Measurements from ENCODE around the gene RAP1GAP.

DNA sequence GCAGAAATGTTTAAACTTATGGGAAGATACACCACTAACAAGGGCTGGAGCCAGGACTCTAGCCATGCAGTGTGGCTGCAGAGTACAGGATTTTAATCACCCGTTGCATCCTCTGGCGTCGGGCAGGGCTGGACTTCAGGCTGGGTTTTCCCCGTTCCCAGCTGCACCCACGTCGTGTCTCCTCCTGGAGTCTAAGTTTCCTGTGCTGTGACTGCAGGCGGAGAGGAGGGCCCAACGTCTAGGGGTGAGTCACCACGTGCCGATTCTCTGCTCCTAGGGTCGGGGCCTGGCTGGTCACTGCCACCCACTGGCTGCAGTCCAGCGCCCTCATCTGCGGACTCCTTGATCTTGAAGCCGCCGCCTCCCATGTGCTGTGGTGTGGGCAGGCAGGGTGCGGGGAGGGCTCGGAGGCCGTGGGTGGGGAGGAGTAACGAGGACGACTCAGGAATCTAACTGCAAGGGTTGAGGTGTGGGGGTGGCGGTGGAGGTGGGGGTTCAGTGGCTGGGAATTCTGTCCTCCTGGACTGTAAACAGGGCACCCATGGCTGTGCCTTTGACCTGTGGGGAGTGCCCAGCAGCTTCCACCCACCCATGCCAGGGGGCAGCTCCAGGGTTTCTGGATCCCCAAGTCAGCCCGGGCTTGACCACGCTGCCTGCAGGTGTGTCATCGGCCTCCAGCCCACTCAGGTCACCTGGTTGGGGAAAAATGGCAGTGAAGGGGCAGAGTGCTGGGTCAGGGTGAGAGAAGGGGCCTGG is 82.1 kb downstream of the RAP1GAP start:
- TF ChIP-seq, protein P1, sequence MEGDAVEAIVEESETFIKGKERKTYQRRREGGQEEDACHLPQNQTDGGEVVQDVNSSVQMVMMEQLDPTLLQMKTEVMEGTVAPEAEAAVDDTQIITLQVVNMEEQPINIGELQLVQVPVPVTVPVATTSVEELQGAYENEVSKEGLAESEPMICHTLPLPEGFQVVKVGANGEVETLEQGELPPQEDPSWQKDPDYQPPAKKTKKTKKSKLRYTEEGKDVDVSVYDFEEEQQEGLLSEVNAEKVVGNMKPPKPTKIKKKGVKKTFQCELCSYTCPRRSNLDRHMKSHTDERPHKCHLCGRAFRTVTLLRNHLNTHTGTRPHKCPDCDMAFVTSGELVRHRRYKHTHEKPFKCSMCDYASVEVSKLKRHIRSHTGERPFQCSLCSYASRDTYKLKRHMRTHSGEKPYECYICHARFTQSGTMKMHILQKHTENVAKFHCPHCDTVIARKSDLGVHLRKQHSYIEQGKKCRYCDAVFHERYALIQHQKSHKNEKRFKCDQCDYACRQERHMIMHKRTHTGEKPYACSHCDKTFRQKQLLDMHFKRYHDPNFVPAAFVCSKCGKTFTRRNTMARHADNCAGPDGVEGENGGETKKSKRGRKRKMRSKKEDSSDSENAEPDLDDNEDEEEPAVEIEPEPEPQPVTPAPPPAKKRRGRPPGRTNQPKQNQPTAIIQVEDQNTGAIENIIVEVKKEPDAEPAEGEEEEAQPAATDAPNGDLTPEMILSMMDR (IDR thresholded peaks at IDR 0.05 in 2 of 3, conservative IDR thresholded peaks at IDR 0.05 in 1 of 3; ENCODE audit: borderline replicate concordance in 1 of 3, insufficient read depth in 1 of 3, low read depth in 2 of 3, low read length in 2 of 3), result no peak
- TF ChIP-seq POLR2A (IDR thresholded peaks at IDR 0.05; ENCODE audit: borderline replicate concordance, extremely low read depth, insufficient read depth, insufficient read length), result no peak
- no peak for TF ChIP-seq YY1 (IDR thresholded peaks at IDR 0.05; ENCODE audit: extremely low read depth, insufficient replicate concordance, low read depth, low read length)
- peak; percentile 30; the same call in 1 of the 2 replicates for TF ChIP-seq POLR2AphosphoS5 (IDR thresholded peaks at IDR 0.05; ENCODE audit: low read depth, low read length)
- TF ChIP-seq EZH2phosphoT487 (IDR thresholded peaks at IDR 0.05; ENCODE audit: borderline replicate concordance), result no peak
- TF ChIP-seq CEBPB (IDR thresholded peaks at IDR 0.05; ENCODE audit: low read depth), result no peak
- TF ChIP-seq EZH2 (IDR thresholded peaks at IDR 0.05), result no peak
- TF ChIP-seq, protein P2, sequence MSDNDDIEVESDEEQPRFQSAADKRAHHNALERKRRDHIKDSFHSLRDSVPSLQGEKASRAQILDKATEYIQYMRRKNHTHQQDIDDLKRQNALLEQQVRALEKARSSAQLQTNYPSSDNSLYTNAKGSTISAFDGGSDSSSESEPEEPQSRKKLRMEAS (IDR thresholded peaks at IDR 0.05), result peak; percentile 97
- no peak; the same call in none of the 2 replicates for TF ChIP-seq FOSL1 (IDR thresholded peaks at IDR 0.05; ENCODE audit: low read depth)
- no peak for TF ChIP-seq RAD21 (IDR thresholded peaks at IDR 0.05; ENCODE audit: low read depth)
- TF ChIP-seq, protein P3, sequence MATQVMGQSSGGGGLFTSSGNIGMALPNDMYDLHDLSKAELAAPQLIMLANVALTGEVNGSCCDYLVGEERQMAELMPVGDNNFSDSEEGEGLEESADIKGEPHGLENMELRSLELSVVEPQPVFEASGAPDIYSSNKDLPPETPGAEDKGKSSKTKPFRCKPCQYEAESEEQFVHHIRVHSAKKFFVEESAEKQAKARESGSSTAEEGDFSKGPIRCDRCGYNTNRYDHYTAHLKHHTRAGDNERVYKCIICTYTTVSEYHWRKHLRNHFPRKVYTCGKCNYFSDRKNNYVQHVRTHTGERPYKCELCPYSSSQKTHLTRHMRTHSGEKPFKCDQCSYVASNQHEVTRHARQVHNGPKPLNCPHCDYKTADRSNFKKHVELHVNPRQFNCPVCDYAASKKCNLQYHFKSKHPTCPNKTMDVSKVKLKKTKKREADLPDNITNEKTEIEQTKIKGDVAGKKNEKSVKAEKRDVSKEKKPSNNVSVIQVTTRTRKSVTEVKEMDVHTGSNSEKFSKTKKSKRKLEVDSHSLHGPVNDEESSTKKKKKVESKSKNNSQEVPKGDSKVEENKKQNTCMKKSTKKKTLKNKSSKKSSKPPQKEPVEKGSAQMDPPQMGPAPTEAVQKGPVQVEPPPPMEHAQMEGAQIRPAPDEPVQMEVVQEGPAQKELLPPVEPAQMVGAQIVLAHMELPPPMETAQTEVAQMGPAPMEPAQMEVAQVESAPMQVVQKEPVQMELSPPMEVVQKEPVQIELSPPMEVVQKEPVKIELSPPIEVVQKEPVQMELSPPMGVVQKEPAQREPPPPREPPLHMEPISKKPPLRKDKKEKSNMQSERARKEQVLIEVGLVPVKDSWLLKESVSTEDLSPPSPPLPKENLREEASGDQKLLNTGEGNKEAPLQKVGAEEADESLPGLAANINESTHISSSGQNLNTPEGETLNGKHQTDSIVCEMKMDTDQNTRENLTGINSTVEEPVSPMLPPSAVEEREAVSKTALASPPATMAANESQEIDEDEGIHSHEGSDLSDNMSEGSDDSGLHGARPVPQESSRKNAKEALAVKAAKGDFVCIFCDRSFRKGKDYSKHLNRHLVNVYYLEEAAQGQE (IDR thresholded peaks at IDR 0.05; ENCODE audit: low read depth), result no peak
- peak; percentile 70 for TF ChIP-seq EGR1 (IDR thresholded peaks at IDR 0.05; ENCODE audit: low read depth)
- TF ChIP-seq SP1 (IDR thresholded peaks at IDR 0.05; ENCODE audit: low read depth), result no peak
- TF ChIP-seq, protein P4, sequence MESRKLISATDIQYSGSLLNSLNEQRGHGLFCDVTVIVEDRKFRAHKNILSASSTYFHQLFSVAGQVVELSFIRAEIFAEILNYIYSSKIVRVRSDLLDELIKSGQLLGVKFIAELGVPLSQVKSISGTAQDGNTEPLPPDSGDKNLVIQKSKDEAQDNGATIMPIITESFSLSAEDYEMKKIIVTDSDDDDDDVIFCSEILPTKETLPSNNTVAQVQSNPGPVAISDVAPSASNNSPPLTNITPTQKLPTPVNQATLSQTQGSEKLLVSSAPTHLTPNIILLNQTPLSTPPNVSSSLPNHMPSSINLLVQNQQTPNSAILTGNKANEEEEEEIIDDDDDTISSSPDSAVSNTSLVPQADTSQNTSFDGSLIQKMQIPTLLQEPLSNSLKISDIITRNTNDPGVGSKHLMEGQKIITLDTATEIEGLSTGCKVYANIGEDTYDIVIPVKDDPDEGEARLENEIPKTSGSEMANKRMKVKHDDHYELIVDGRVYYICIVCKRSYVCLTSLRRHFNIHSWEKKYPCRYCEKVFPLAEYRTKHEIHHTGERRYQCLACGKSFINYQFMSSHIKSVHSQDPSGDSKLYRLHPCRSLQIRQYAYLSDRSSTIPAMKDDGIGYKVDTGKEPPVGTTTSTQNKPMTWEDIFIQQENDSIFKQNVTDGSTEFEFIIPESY (IDR thresholded peaks at IDR 0.05; ENCODE audit: extremely low read depth, insufficient replicate concordance, low read length), result no peak

Measured in HCT116 (cell line).